ENCODE measurements around the gene HASPIN.
"Not testable (repeated sequence)": the region's sequence is repeated elsewhere in the genome, so short reads cannot be mapped to it uniquely, and the experiment has no call there.

Gene HASPIN

GRCh38 chr17:3697103-3697476, 26.6 kb upstream of the HASPIN start:
- no peak overlapping the region for H3K27ac ChIP-seq
- TF ChIP-seq ZFX (IDR thresholded peaks at IDR 0.05; ENCODE audit: borderline replicate concordance) = no peak

DNA sequence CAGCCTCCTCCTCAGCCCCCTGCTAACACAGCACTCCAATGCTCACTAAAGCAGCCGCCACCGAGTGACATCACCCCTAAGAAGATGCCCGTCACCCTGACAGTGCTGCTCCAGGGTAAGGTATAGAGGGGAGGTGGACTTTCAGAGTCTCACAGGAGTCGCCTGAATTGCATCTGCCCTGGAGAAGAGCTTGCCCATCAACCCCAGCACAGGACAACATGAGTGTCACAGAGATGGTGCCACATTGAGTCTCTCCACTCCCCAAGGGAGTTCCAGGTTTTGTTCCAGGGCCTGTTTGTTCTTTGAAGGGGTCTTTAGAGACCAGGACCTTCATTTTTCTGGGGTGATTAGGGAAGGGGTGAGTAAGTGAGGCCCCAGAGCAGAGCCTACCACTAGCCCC, 25.6 kb upstream of the HASPIN start:
- TF ChIP-seq CTCF (IDR thresholded peaks at IDR 0.05) (no peak), ZFX (IDR thresholded peaks at IDR 0.05; ENCODE audit: borderline replicate concordance) (no peak)
- no peak overlapping the region for H3K27ac ChIP-seq

- no peak overlapping the region for H3K27ac ChIP-seq
- no peak for TF ChIP-seq ZFX (IDR thresholded peaks at IDR 0.05; ENCODE audit: borderline replicate concordance)
- no peak for TF ChIP-seq CTCF (IDR thresholded peaks at IDR 0.05)
Observed at GRCh38 chr17:3699951-3700350, 23.8 kb upstream of the HASPIN start.

GRCh38 chr17:3702041-3702539, 21.6 kb upstream of the HASPIN start:
- not testable (repeated sequence) for H3K27ac ChIP-seq

DNA sequence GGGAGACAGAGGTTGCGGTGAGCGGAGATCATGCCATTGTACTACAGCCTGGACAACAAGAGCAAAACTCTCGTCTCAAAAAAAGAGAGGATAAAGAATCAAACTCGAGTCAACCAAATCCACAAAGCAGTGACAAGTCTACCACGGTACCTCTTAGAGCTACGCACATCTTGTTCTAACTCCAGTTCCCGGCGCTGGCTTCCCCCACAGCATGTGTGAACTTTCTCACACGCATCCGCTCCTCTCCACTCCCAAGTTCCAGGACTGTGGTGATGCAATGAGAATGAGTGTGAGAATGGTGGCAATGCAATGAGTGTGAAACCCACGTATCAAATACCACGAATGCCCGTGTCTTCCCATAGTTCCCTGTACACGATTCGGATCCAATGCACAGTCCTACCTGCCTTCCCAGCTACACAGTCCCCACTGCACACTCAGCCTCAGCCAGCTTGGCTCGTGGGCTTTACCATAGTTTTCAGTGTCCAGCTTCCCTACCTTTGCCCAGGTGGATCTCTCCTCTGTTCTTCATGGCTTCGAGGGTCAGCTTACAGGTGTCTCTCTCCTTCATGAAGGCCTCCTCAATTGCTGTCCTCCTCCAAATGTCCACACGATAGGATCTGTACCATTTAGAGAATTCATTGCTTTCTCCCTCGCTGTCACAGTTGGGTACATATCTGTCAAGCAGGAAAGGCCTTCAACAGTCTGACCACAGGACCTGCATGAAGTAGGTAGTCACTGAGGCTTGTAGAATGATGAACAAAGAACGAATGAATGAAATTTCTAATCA, 18.6 kb upstream of the HASPIN start:
- no peak overlapping the region for H3K27ac ChIP-seq
- TF ChIP-seq ZFX (IDR thresholded peaks at IDR 0.05; ENCODE audit: borderline replicate concordance) (no peak), CTCF (IDR thresholded peaks at IDR 0.05) (no peak)

DNA sequence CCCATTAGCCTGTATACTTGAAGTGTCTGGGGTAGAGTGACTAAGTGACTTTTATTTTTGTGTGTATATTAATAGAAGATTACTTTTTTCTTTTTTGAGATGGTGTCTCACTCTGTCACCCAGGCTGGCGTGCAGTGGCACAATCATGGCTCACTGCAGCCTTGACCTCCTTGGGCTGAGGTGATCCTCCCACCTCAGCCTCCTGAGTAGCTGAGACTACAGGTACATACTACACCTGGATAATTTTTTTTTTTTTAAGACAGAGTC, 18.1 kb upstream of the HASPIN start:
- H3K27ac ChIP-seq = not testable (repeated sequence)

GRCh38 chr17:3708366-3708765, 15.3 kb upstream of the HASPIN start:
- no peak for TF ChIP-seq CTCF (IDR thresholded peaks at IDR 0.05)
- no peak for TF ChIP-seq ZFX (IDR thresholded peaks at IDR 0.05; ENCODE audit: borderline replicate concordance)
- H3K27ac ChIP-seq = no peak overlapping the region

GRCh38 chr17:3710951-3711383, 12.7 kb upstream of the HASPIN start:
- TF ChIP-seq ZFX (IDR thresholded peaks at IDR 0.05; ENCODE audit: borderline replicate concordance) (no peak), CTCF (IDR thresholded peaks at IDR 0.05) (no peak)
- H3K27ac ChIP-seq = no peak overlapping the region

DNA sequence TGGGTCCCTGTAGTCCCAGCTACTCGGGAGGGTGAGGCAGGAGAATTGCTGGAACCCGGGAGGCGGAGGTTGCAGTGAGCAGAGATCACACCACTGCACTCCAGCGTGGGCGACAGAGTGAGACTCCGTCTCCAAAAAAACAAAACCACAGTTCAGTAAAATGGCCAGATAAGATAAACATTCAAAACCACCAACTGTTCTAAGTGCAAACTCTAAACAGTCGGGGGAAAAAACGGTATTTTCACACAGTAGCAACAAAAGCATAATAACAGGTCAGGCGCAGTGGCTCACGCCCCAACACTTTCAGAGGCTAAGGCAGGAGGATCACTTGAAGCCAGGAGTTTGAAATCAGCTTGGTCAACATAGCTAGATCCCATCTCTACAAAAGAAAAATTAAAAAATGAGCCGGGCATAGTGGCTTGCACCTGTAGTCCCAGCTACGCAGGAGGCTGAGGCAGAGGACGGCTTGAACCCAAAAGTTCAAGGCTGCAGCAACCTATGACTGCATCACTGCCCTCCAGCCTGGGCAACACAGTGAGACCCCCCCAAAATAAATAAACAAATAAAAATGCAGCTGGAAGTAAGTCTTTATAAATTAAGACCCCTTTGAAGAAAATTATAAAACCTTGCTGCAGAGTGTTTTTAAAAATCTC, 10.8 kb upstream of the HASPIN start:
- no peak overlapping the region for H3K27ac ChIP-seq

More for the DNA sequence above, 10.8 kb upstream of the HASPIN start:
- TF ChIP-seq CTCF (IDR thresholded peaks at IDR 0.05) (no peak), ZFX (IDR thresholded peaks at IDR 0.05; ENCODE audit: borderline replicate concordance) (no peak)
